Adrenal gland (tissue), 5 donors: ENCODE data around the gene BPIFB6.

ENCODE experiments used
- POLR2A ChIP-seq, 2 donors: fragments of 450-650 bp; IDR thresholded peaks; one replicate each; pipeline ENCODE4 v1.6.1; 2017; ENCODE audit warnings: antibody characterized with exemption in 2 of 2, mild to moderate bottlenecking in 2 of 2, moderate library complexity in 1 of 2
- TF ChIP-seq, protein P1 (sequence below), 6 experiments: fragments of 450-650 bp in 4 of 6; fragments of 200-600 bp in 2 of 6; sonication (generic) in 1 of 6; IDR thresholded peaks; 1 replicate in 5 of 6; 2 replicates in 1 of 6; pipeline versions ENCODE4 v1.5.1 to v1.8.0; 2016 to 2021; ENCODE audit warnings: antibody characterized with exemption in 6 of 6, mild to moderate bottlenecking in 2 of 6, moderate library complexity in 1 of 6
- donor health status: DM: no; HTN: no; CAD: no.

DNA sequence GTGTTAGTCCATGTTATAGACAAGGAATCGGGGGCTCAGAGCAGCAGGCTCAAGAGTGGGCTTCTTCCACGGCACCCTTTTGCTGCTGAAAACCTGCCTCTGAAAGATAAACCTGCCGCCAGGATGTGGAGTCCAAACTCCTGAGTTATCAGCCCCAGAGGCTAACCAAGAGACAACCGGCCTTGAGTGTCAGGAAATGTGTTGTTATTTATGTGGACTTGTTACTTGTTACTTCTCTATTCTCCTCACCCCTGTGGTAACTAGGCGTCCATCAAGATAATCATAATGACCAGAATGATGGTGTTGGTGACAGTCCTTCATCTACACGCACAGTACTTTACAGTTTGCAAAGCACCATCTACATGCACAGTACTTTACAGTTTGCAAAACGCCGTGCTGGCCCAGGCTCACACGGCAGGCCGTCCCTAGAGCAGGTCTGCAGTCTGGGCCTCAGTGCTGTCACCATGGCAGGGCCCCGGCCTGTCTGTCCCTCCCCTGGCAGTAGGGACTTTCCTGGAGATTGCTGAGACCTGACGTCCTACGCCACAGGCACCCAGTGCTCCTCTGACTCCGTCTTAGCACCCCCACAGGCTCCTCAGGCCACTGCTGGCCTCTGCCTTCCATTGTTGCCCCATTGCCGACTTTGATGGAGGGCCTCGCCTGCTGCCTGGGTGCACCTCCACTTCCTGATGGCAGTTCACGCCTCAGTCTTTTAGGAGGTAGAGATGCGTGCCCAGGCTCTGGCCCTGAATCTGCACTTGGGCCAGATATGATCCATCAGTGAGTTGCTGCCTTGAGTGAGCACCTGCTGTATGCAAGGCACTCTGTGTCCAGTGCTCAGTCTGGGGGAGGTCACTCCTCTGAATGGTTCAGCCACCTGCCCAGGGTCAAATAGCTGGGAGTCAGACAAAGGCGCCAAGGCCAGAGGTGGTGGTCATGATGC lies 38.9 kb downstream of the BPIFB6 start:
- TF ChIP-seq, protein P1, sequence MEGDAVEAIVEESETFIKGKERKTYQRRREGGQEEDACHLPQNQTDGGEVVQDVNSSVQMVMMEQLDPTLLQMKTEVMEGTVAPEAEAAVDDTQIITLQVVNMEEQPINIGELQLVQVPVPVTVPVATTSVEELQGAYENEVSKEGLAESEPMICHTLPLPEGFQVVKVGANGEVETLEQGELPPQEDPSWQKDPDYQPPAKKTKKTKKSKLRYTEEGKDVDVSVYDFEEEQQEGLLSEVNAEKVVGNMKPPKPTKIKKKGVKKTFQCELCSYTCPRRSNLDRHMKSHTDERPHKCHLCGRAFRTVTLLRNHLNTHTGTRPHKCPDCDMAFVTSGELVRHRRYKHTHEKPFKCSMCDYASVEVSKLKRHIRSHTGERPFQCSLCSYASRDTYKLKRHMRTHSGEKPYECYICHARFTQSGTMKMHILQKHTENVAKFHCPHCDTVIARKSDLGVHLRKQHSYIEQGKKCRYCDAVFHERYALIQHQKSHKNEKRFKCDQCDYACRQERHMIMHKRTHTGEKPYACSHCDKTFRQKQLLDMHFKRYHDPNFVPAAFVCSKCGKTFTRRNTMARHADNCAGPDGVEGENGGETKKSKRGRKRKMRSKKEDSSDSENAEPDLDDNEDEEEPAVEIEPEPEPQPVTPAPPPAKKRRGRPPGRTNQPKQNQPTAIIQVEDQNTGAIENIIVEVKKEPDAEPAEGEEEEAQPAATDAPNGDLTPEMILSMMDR (IDR thresholded peaks at IDR 0.05) = no peak
- TF ChIP-seq POLR2A (IDR thresholded peaks at IDR 0.05) = no peak
